ENCODE results near the gene RHOD. TPM values are rescaled to one million over a fixed set of nuclear protein-coding genes. Genes with fewer than 3 reads are reported as not detected.

Gene RHOD, protein sequence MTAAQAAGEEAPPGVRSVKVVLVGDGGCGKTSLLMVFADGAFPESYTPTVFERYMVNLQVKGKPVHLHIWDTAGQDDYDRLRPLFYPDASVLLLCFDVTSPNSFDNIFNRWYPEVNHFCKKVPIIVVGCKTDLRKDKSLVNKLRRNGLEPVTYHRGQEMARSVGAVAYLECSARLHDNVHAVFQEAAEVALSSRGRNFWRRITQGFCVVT
- 24.1 and 24.7 TPM in 2 replicates for total RNA-seq (2022)
- percentile 48 among the genes with signal in this experiment for Bru-seq, nascent RNA
- percentile 55 among the genes with signal in this experiment for BruChase-seq, experiment 1, labeled RNA remaining after a 6-hour chase
- BruChase-seq, experiment 2, labeled RNA remaining after a 2-hour chase = percentile 45 among the genes with signal in this experiment
- long read RNA-seq, transcript RHOD-201 (5 exons, 1,129 nt) = major isoform, 34 of 40 reads
- long read RNA-seq, partial matches to known transcripts = 3 of 40 reads
- long read RNA-seq, other reads (novel, unspliced or antisense) = 1 of 40 reads

DNA sequence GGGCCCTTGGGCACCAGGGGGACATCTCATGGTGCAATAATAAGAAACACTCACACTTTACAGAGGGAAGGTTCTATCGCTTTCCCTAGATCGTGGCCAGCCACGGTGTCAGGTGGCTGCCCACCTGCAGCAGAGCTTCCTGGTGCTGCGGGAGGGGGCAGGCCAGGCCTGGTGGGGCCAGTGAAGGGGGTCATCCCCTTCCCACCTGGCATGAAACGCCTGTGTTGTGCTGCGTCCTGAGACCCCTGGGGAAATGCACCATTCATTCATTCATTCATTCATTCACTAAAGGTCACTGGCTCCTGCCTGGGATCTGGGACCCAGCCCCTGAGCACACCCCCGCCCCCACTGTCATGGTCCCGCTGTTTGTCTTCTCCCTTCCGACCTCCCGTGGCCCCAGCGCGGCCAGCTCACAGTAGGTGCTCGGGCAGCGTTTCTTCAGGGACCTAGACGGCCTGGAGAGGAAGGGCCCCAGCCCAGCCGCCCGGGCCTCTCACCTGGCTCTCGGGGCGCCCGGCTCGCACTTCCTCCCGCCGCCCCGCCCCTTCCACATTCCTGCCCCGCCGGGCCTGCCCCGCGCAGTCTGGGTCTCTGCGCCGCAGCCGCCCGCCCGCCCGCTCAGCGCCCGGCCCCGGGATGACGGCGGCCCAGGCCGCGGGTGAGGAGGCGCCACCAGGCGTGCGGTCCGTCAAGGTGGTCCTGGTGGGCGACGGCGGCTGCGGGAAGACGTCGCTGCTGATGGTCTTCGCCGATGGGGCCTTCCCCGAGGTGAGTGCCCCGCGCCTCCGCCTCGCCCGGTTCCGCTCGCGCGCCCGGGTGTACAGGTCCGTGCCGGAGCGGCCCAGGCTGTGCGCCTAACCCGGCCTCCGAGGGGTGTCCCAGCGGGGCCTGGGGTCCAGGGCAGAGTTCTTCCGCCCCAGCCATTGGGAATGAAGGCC lies at the start of gene RHOD:
Gene RHOD (plus strand): TSS at position 581 of the 938 bp plus-strand sequence. CDS start 56 bp downstream, at position 637.
- DNase-seq = peak; percentile 74
- Mint-ChIP-seq H3K4me1 (ENCODE audit: low read depth, unreplicated experiment) (peaks cover 47% of the 10 kb centered on the region), H3K27ac (ENCODE audit: unreplicated experiment) (peak within 1 kb of the TSS; percentile 80), H3K9me3 (ENCODE audit: low read depth, unreplicated experiment) (no peaks in the 10 kb centered on the region), H3K4me3 (ENCODE audit: low read depth, unreplicated experiment) (peak within 1 kb of the TSS; percentile 74), H3K36me3 (ENCODE audit: insufficient read depth, unreplicated experiment) (peaks cover 40% of the 10 kb centered on the region), H3K27me3 (ENCODE audit: unreplicated experiment) (no peaks in the 10 kb centered on the region)
- CTCF ChIA-PET = interaction anchor here (1.5 to 2.1 kb wide), 2 partner anchors 29 to 63 kb away, joined by 5 to 6 read pairs; partner anchors contain the start of gene KDM2A
- intact Hi-C loops (cut with micrococcal nuclease; ENCODE audit: unreplicated experiment) = no loop called here
- TF ChIP-seq, protein P1, sequence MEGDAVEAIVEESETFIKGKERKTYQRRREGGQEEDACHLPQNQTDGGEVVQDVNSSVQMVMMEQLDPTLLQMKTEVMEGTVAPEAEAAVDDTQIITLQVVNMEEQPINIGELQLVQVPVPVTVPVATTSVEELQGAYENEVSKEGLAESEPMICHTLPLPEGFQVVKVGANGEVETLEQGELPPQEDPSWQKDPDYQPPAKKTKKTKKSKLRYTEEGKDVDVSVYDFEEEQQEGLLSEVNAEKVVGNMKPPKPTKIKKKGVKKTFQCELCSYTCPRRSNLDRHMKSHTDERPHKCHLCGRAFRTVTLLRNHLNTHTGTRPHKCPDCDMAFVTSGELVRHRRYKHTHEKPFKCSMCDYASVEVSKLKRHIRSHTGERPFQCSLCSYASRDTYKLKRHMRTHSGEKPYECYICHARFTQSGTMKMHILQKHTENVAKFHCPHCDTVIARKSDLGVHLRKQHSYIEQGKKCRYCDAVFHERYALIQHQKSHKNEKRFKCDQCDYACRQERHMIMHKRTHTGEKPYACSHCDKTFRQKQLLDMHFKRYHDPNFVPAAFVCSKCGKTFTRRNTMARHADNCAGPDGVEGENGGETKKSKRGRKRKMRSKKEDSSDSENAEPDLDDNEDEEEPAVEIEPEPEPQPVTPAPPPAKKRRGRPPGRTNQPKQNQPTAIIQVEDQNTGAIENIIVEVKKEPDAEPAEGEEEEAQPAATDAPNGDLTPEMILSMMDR (IDR thresholded peaks at IDR 0.05; ENCODE audit: unreplicated experiment) = no peak
- BruUV-seq (replicated peaks) = TSS peak; percentile 70

DNA sequence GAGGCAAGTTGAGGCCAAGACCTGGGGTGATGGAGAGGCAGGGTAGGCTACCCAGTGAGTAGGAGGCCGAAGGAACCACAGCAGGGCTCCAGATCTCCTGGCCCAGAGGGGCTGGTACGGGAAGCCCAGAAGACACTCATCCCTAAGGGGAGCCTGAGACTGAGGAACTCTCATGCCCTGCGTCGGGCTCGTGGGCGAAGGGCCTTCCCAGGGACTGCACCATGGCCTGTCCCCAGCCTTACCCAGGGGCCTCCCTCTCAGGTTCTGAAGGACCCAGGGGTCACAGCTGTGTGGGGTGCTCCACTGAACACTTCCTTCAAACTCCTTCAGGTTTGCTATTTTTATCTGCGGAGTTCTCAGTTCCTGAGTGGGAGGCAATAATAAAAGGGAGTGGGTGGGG lies 49.5 kb upstream of the RHOD start:
- intact Hi-C loops (cut with micrococcal nuclease; ENCODE audit: unreplicated experiment) = no loop called here
- Mint-ChIP-seq H3K36me3 (ENCODE audit: insufficient read depth, unreplicated experiment) (no peaks in the 10 kb centered on the region), H3K4me1 (ENCODE audit: low read depth, unreplicated experiment) (no peaks in the 10 kb centered on the region), H3K4me3 (ENCODE audit: low read depth, unreplicated experiment) (no peak overlapping the region), H3K27me3 (ENCODE audit: unreplicated experiment) (no peaks in the 10 kb centered on the region), H3K9me3 (ENCODE audit: low read depth, unreplicated experiment) (no peaks in the 10 kb centered on the region), H3K27ac (ENCODE audit: unreplicated experiment) (no peak overlapping the region)
- CTCF ChIA-PET = interaction anchor here (0.6 to 1.0 kb wide), 2 partner anchors 9 to 47 kb away, joined by 3 read pairs; no protein-coding TSS in a partner anchor
- no peak for DNase-seq
- BruUV-seq (replicated peaks) = no TSS peak
- TF ChIP-seq, protein P1 (IDR thresholded peaks at IDR 0.05; ENCODE audit: unreplicated experiment) = no peak

DNA sequence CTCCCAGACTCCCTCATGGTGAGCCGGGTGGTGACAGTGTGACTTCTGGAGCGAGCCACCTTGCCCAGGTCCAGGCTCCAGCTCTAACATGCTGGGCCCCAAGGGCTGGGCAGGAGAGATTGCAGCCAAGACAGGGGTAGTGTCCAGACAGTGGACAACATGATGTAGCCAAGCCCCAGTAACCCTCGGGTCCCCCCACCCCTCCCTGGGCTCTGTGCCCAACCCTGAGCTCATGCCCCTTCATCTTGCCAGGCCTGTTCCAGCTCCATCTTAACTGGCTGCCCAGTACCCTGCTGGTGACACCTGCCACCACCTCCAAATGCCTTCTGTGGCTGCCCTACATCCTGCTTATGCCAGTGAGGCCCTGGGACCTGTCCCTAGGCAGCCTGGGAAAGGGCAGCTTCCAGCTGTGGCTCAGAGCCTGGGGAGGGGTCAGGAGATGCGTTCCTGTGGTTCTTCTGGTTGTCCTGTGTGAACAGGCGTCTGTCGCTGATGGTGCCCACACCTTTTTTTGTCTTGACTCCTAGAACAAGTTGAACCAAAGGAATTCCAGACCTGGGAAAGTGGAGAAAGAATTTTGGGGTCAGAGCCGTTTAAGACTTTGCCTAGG lies 46.2 kb upstream of the RHOD start:
- Mint-ChIP-seq H3K36me3 (ENCODE audit: insufficient read depth, unreplicated experiment) (no peaks in the 10 kb centered on the region), H3K27me3 (ENCODE audit: unreplicated experiment) (no peaks in the 10 kb centered on the region), H3K4me3 (ENCODE audit: low read depth, unreplicated experiment) (no peak overlapping the region), H3K27ac (ENCODE audit: unreplicated experiment) (no peak overlapping the region), H3K4me1 (ENCODE audit: low read depth, unreplicated experiment) (no peaks in the 10 kb centered on the region), H3K9me3 (ENCODE audit: low read depth, unreplicated experiment) (no peaks in the 10 kb centered on the region)
- CTCF ChIA-PET = interaction anchor here (0.5 to 1.1 kb wide), 3 partner anchors 14 to 155 kb away, joined by 3 to 4 read pairs (median 3); no protein-coding TSS in a partner anchor
- intact Hi-C loops (cut with micrococcal nuclease; ENCODE audit: unreplicated experiment) = no loop called here
- no TSS peak for BruUV-seq (replicated peaks)
- TF ChIP-seq, protein P1 (IDR thresholded peaks at IDR 0.05; ENCODE audit: unreplicated experiment) = no peak
- no peak for DNase-seq

DNA sequence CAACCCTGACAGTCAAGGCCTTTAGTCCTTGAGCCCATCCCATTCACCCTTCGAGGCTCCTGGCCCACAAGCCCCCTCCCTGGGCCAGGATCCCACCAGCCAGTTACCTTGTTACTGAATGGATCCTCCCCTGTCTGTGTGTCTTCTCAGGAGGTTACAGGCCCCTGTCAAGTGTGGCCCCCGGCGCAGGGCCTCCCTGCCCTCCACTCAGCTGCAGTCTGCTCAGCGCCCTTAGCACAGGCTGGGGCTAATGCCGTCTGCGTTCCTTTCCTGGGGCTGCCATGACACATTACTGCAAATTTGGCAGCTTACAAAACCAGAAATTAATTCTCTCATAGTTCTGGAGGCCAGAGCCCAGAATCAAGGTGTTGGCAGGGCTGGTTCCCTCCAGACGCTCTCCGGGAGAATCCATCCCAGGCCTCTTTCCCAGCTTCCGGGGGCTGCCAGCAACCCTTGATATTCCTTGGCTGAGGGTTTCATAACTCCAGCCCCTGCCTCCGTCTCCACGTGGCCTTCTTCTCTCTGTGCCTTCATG lies 43.1 kb upstream of the RHOD start:
- DNase-seq = no peak
- TF ChIP-seq, protein P1 (IDR thresholded peaks at IDR 0.05; ENCODE audit: unreplicated experiment) = no peak
- Mint-ChIP-seq H3K9me3 (ENCODE audit: low read depth, unreplicated experiment) (no peaks in the 10 kb centered on the region), H3K4me1 (ENCODE audit: low read depth, unreplicated experiment) (no peaks in the 10 kb centered on the region), H3K36me3 (ENCODE audit: insufficient read depth, unreplicated experiment) (no peaks in the 10 kb centered on the region), H3K27ac (ENCODE audit: unreplicated experiment) (no peak overlapping the region), H3K27me3 (ENCODE audit: unreplicated experiment) (no peaks in the 10 kb centered on the region), H3K4me3 (ENCODE audit: low read depth, unreplicated experiment) (no peak overlapping the region)
- no TSS peak for BruUV-seq (replicated peaks)
- intact Hi-C loops (cut with micrococcal nuclease; ENCODE audit: unreplicated experiment) = no loop called here
- CTCF ChIA-PET = no interaction called here

All from Calu3 (cell line).